ENCODE measurements around the gene TMED6.

The TMED6 gene

DNA sequence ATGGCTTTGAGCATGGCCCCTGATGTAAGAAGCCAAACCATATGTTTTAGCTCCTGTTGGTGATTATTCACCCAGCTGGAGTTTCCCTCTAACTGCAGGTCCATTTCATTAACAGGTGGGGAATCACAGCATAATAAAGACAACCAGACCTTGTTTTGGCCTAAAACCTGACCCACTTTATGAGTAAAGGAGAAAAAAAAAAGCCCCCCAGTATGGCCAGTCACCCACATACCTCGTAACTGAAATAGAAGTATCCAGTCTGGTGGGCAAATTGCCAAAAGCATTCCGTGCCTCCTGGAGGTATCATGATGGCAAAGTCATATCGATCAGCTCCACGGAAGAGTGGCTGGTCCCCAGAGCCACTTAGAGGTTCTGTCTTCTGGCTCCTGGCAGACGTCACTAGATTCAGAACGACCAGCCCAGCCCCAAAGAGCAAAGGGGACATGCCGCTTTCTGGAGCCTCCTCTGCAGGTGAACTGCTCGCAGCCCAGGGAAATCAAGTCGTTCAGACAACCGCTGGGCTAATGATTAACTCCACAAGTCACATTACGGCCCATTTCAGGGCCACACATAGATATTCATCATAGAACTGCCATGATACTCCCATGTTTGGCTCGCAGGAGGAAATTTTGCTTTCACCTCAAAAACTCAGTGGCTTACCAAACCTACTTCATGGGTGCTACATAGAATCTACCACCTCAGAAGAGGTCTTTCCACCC, at the start of gene TMED6:
Gene TMED6 (minus strand): TSS at position 478 of the 719 bp plus-strand sequence. CDS start 33 bp downstream, at position 445.
- DNase-seq (ENCODE audit: low spot score), result no peak

DNA sequence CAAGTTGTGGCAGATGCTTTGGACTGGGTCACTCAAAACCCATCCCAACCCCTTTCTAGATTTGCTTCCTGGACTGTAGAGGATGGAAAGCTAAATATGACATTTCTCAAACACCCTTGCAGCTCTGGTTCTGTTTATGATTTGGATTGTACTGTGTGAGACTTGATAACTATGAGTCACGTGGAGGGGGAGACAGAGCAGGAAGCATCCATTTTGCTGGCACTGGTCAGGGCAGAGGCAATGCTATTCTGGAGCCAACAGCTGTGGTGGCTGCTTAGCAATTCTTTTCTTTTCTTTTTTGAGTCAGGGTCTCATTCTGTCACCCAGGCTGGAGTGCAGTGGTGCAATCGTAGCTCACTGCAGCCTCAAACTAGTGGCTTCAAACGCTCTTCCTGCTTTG, 47.8 kb upstream of the TMED6 start:
- DNase-seq (ENCODE audit: low spot score), result no peak

DNA sequence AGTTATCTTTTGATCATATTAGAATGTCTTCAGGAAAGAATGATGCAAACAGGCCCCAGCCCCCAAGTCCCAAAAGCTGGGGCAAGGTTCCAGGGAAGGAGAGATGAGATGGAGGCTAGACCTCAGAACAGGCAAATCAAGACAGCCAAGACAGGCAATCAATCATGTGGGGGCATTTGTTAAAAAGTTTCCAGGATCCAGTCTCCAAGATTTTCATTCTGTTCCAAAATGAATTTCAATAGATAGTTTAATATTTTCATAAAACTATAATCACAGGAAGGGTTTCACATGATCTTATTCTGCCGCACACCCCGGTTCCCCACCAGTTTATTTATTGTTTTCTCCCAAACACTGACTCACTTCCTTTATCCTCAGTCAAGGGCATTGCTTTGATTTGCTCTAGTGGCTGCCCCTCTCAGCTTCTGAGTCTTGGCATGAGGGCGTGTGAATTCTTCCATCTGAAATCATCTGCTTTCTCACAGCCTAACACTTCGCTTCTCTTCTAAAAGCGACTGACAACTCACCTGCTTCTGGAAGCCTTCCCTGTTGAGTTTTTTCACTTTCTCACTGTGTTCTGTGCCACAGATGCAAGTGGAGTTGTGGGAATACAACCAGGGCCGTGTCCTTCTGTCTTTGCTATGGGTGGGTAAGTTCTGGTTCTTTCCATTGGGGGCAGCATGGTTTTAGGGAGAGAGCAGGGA, 46.4 kb upstream of the TMED6 start:
- peak; percentile 73 for DNase-seq (ENCODE audit: low spot score)

DNA sequence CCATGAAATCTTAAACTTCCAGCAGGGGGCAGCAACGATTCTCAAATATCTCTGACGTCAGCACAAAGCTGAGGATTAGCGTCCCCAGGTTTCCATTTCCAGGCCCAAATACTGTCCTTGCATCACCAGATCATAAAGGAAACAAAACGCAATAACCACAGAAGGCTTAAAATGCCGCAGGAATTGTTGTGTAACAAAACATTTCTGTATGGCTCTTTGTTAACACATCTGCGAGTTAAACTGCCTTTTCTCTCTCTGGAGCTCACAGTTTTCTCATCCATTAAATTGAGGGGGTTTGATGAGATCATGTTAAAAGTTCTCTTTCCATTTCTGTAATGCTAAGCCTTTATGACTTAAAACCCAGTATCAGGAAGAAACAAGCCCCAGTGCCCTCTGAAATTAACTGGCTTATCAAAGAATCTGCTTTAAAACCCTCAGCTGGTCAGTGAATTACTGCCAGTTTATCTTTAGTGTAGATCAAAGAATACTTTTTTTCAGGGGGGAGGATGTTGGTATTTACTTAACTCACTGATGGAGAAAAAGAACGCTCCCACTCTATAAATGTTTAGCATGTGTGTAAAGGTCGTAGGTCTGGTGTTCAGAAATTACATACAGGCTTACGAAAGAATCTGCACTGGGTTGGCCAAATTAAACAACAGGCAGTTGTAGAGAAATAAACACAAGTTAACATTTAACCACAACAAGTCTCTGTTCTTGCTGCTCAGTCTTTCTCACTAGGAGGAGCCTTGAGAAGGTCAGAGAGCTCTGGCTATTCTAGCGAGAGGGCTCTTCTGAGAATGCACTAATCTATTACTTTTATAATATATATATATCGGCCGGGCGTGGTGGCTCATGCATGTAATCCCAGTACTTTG, 44.8 kb upstream of the TMED6 start:
- peak; percentile 83 for DNase-seq (ENCODE audit: low spot score)

DNA sequence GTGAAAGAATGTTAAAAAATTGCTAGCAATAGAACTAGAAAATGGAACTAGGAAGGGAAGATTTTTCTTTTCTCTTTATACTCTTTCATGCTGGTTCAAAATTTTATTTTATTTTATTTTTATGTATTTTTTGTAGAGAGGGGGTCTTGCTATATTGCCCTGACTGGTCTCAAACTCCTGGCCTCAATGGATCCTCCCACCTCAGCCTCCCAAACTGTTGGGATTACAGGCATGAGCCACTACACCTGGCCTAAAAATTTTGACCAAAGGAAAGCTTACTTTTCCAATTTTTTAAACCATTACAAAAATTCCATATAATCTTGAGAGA, 44.2 kb upstream of the TMED6 start:
- DNase-seq (ENCODE audit: low spot score), result no peak

DNA sequence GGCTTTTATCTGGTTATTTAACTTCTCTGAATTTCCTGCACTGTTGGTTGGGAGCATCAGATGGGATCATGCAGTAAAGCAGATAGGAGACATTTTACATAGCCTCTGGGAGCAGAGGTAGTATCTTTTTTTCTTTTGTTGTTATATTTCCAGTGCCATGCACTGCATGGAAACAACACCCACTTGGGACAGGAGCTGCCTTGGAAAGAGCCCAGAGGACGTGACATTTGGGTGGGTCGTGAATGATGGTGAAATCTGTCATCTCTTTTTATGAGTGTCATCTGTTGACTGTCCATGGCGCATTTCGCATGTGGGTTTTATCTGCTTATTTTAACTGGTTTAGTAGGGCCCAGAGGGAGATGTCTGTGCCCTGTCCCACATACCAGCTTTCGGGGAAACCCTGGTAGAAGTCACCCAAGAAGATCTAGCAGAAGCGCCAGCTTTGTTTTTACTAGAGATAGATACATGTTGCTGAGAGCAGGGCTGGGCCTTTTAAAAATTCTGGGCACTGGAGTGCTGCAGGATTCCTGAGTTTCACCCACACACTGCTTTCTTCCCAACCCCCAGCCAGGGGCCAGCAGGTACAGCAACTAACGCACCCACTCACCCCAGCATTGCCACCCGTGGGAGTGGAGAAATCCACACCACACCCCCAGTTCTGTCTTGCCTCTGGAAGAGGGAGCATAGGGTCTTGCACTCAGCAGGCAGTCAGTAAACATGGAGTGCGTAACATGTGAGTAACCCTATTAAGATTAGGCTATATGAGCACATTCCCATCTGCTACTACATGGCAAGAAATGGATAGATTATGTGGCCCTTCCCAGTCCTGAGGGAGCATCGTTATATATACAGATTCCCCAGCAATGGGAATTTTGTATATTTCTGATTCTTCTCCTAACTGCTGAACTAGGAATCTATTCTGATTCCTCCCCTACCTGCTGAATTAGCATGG, 42.6 kb upstream of the TMED6 start:
- no peak for DNase-seq (ENCODE audit: low spot score)

DNA sequence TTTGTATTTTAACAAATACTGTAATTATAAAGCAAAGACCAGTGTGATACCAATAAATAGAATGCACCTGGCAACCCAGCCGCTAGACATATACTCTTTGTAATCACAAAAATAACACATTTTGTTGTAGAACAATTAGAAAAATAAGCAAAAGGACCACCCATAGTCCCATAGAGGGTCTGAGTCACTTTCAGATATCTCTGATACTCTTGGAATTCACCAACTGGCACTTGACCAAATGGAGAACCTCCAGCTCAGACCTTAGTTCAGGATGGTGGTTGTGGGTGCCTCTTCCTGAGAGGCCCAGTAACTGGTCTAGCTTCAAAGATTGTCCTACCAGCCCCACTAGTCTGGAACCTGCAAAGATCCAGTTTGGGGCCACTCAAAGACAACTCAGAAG, 35.0 kb upstream of the TMED6 start:
- DNase-seq (ENCODE audit: low spot score), result no peak

DNA sequence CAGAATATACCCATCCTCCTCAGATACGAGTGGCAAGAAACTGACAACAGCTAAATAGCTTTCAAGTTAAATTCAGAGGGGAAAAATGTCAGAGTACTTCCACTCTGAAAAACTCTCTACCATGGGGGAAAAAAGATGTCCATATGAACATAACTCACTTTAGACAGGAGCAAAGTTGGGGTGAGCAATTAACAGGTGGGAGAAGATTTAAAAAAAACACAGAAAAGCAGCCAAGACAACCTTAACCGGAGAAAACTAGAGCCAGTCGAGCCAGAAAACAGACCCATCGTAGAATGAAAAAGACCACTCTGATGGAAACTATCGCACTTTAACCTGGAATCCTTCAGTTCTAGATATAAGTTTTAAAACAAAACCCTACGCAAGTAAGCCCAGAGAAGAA, 33.4 kb upstream of the TMED6 start:
- DNase-seq (ENCODE audit: low spot score), result no peak

DNA sequence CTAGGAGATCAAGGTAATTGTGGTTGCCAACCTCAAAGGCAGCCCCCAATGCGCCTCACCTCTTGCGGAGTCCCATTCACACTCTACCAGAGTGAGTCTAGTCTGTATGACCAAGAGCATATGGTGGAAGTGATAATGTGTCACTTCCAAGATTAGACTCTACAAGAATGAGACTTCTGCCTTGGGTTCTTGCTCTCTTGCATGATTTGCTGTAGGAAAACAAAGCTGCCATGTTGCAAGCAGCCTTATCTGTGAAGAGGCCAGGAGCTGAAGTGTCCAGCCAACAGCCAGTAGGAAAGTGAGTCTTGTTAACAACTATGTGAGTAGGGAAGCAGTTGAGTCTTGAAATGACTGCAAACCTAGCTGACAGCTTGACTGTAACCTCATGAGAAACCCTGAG, 30.8 kb upstream of the TMED6 start:
- DNase-seq (ENCODE audit: low spot score), result no peak

DNA sequence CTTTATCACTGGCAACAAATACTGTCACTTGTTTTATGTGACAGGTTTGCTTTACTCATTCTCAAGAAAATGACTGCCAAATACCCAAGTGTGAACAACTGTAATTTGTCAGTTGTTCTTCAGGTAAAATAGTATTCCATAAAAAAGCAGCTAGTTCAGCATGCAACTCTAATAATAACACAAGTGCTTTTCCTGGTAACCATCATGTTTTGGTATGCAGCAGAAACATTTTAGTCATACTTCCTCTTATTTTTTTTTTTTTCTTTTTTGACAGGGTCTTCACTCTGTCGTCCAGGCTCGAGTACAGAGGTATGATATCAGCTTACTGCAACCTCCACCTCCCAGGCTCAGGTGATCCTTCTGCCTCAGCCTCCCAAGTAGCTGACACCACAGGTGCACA, 29.6 kb upstream of the TMED6 start:
- no peak for DNase-seq (ENCODE audit: low spot score)

DNA sequence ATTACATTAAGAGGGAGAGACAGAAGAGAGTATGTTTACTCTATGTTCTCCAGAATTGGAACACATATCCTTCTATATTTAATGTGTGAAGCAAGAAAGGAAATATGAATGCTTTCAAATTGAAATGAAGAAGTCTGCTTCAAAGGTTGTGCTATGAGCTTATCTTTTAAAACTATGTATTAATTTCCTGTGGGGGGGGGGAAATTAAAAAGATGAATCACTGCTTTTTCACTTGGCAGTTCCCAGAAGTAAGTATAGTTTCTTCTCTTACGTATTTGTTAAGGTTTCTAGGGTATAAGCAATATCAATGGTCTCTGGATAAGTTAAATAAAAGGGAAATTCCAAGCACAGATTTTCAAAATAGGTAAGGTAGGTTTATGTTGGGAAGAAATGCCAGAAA, 27.2 kb upstream of the TMED6 start:
- no peak for DNase-seq (ENCODE audit: low spot score)

DNA sequence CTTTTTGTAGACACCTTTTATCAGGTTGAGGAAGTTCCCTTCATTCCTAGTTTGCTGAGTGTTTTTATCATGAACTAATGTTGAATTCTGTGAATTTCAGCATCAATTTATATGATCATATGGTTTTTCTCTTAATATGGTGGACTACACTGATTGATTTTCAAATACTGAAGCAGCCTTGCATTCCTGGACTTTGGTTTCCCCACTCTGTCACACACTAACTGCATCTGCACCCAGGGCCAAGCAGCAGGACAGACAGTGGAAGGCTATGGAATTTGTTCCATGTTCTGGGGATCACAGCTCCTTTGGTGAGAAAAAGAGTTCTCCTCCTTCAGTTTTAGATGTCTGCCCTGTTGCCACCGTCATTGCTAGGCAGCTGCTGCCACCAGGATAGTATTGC, 26.4 kb upstream of the TMED6 start:
- no peak for DNase-seq (ENCODE audit: low spot score)

DNA sequence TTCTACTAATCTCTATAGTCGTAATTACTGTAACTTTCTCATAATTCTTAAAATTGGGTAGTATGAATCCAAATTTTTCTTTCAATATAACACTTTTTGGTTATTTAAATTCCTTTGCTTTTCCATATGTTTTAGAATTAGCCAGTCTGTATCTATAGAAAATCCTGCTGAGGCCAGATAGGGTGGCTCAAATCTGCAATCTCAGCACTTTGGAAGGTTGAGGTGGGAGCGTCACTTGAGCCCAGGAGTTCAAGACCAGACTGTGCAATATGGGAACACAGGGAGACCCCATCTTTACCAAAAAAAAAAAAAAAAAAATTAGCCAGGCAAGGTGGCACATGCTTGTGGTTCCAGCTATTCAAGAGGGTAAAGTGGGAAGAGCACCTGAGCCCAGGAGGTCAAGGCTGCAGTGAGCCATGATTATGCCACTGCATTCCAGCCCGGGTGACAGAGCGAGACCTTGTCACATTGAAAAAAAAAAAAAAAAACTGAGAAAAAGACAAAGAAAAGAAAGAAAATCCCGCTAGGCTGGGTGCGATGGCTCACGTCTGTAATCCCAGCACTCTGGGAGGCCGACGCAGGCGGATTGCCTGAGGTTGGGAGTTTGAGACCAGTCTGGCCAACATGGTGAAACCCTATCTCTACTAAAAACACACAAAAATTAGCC, 24.9 kb upstream of the TMED6 start:
- DNase-seq (ENCODE audit: low spot score), result no peak

DNA sequence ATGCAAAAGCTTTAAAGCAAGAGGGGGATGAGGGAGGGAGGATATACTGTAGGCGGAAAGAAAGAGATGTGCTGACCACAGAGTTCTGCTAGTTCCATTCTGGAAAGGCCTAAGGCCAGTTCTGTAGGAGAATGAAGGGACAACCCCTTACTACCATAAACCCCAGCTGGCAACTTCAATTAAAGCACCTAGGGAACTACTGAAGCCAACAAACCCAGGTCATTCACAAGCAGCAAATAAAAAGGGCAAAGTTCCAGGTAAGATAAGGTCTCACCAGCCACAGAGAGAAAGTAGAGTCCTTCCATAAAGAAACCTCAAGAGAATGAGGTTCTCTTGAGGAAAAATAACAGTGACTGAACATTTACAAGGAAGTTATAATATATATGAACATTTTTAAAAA, 21.4 kb upstream of the TMED6 start:
- no peak for DNase-seq (ENCODE audit: low spot score)

DNA sequence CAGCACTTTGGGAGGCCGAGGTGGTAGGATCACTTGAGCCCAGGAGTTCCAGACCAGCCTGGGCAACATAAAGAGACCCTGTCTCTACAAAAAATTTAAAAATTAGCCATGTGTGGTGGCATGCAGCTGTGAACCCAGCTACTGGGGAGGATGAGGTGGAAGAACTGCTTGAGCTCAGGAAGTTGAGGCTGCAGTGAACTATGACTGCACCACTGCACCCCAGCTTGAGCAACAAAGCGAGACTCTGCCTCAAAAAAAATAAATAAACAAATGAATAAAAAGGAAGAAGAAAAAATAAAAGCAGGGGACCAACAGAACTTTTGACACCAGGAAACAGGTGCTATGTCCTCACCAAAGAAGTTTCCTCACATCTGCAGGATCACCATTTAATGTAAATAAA, 20.0 kb upstream of the TMED6 start:
- DNase-seq (ENCODE audit: low spot score), result no peak

DNA sequence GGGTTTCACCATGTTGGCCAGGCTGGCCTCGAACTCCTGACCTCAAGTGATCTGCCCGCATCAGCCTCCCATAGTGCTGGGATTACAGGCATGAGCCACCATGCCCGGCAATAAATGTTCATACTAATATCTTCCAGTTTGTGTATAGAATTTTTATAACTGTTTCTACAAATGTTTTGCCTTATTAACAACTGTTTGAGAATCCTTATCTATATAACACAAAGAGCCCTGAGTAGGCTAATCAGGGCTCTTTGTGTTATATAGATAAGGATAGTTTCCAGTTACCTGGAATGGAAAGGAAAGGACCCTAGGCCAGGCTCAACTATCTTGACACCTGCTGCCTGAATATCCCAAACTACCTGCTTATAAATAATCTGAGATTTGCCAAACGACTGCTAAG, 17.3 kb upstream of the TMED6 start:
- DNase-seq (ENCODE audit: low spot score), result no peak

DNA sequence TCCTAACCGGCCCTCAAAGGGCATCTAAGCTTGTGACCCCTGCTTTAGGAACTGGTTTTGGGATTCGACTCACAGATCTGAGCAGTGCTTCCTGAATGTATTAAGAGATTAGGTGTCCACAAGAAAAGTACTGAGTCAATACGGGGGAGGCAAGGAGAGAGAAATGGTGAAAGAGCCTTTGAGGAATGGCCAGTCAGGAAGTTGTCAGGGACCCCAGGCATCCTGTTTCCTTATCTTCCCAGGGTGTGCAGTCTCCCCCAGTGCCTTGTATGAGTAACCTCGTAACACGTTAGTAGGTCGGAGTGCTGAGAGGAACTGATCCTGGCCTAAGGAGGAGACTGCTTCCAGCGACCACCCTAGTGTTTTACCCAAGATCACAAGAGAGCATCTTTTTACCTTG, 16.4 kb upstream of the TMED6 start:
- no peak for DNase-seq (ENCODE audit: low spot score)

DNA sequence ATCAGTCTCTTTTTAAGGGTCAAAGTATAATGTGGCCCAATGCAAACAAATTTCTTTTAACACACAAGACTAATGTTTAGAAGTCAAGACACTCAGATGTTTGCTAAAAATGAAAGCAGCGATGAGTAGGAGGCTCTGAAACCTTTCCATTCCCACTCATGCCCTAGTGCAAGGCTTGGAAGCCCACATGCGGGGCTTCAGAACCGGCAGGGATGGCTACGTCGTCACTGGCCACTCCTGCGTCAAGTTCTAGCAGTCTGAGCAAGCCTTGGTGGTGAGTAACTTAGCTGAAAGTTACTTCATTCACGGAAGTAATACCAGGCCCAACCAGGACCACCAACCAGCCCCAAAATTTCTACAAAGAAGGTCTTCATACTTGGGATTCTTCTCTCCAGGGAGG, 14.8 kb upstream of the TMED6 start:
- DNase-seq (ENCODE audit: low spot score), result no peak

DNA sequence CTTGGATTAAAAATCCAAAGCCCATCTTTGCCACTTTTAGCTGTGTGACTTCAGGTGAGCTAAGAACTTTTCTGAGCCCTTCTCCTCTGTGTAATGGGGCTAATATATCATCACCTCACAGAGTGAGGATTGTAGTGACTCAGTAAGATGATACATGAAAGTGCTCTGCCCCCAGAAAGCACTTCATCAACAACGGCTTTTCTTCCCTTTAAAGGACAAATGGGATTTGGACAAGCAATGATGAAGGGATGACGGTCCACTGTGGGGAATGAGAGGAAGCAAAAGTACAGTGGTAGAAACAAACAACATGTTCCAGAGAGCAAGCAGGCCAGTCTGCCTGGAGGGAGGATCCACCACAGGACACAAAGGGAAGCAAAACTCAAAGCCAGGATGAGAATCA, 14.3 kb upstream of the TMED6 start:
- no peak for DNase-seq (ENCODE audit: low spot score)

DNA sequence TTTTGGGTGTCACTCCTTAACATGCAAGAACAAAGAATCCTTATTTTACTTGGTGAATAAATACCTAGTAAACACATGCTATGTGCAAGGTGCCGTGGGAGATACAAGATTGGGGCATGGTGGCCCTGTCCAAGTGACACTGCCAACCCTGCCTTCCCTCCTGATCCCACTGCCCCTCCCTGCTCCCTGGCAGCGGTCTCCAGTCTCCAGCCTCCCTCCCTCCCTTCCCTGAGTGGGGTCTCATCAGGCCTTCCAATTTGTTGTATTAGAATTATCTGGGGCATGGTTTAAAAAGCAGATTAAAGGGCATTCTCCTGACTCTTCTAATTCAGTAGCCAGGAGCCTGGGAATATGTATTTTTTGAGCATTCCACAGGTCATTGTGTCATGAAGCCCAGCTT, 12.5 kb upstream of the TMED6 start:
- no peak for DNase-seq (ENCODE audit: low spot score)

DNA sequence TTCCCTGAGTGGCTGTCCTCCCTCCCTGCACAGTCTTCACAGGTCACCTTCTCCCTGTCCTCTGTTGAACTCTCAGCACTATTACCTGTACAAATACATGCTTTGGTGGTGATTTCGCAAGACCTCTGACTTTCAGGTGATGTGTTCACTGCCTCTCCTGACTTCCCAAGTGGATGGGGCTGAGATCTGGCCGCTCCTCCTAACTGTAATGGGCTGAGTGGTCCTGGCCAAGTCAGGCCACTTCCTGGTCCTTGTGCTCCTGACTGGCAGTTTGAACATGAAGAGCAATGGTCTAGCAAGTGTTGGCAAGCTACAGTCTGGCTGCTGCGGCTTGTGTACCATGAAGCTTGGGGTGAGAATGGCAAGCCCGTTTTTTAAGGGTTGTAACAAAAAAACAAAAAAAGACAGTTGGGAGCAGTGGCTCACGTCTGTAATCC, 11.7 kb upstream of the TMED6 start:
- DNase-seq (ENCODE audit: low spot score), result no peak
